ENCODE results near the gene ALG14. TPM values are rescaled to one million over a fixed set of nuclear protein-coding genes. Genes with fewer than 3 reads are reported as not detected.
A peak's percentile ranks its signal among the peaks of the same experiment; 100 is the strongest.

ALG14 gene
- total RNA-seq, 1 donor from 2014 or later, result 5.0 TPM

- Mint-ChIP-seq H3K27ac (peak overlapping the region; percentile 92), H3K4me1 (ENCODE audit: unreplicated experiment) (peaks cover 18% of the 10 kb centered on the region), H3K9me3 (no peaks in the 10 kb centered on the region), H3K4me3 (peak overlapping the region; percentile 99), H3K27me3 (no peaks in the 10 kb centered on the region), H3K36me3 (no peaks in the 10 kb centered on the region)
- DNase-seq (ENCODE audit: extremely low spot score, unreplicated experiment), result no peak
- no peak for TF ChIP-seq CTCF (conservative IDR thresholded peaks at IDR 0.05)
Measured at GRCh38 chr1:95073446-95073845, 695 bp upstream of the ALG14 start.

GRCh38 chr1:95072117-95072516 lies 634 bp downstream of the ALG14 start:
- H3K9me3 Mint-ChIP-seq, result no peaks in the 10 kb centered on the region
- peak overlapping the region; percentile 92 for H3K27ac Mint-ChIP-seq
- no peaks in the 10 kb centered on the region for H3K36me3 Mint-ChIP-seq
- no peaks in the 10 kb centered on the region for H3K27me3 Mint-ChIP-seq
- no peak for DNase-seq (ENCODE audit: extremely low spot score, unreplicated experiment)
- H3K4me1 Mint-ChIP-seq (ENCODE audit: unreplicated experiment), result peaks cover 27% of the 10 kb centered on the region
- peak overlapping the region; percentile 99 for H3K4me3 Mint-ChIP-seq
- no peak for TF ChIP-seq CTCF (conservative IDR thresholded peaks at IDR 0.05)

GRCh38 chr1:95071539-95071938 lies 1.2 kb downstream of the ALG14 start:
- H3K4me1 Mint-ChIP-seq (ENCODE audit: unreplicated experiment), result peaks cover 27% of the 10 kb centered on the region
- no peak for TF ChIP-seq CTCF (conservative IDR thresholded peaks at IDR 0.05)
- no peak for DNase-seq (ENCODE audit: extremely low spot score, unreplicated experiment)
- peak overlapping the region; percentile 99 for H3K4me3 Mint-ChIP-seq
- H3K36me3 Mint-ChIP-seq, result no peaks in the 10 kb centered on the region
- H3K9me3 Mint-ChIP-seq, result no peaks in the 10 kb centered on the region
- peak overlapping the region; percentile 92 for H3K27ac Mint-ChIP-seq
- H3K27me3 Mint-ChIP-seq, result no peaks in the 10 kb centered on the region

- Mint-ChIP-seq H3K27me3 (no peaks in the 10 kb centered on the region), H3K36me3 (no peaks in the 10 kb centered on the region), H3K4me3 (no peak overlapping the region), H3K4me1 (ENCODE audit: unreplicated experiment) (peaks cover 27% of the 10 kb centered on the region), H3K27ac (peak overlapping the region; percentile 1), H3K9me3 (no peaks in the 10 kb centered on the region)
- no peak for DNase-seq (ENCODE audit: extremely low spot score, unreplicated experiment)
- TF ChIP-seq CTCF (conservative IDR thresholded peaks at IDR 0.05), result no peak
Measured at GRCh38 chr1:95069710-95070093, 3.0 kb downstream of the ALG14 start.

GRCh38 chr1:95068956-95069709 lies 3.6 kb downstream of the ALG14 start:
- no peak for DNase-seq (ENCODE audit: extremely low spot score, unreplicated experiment)
- Mint-ChIP-seq H3K36me3 (peaks cover 2% of the 10 kb centered on the region), H3K27me3 (no peaks in the 10 kb centered on the region), H3K4me1 (ENCODE audit: unreplicated experiment) (peaks cover 27% of the 10 kb centered on the region), H3K9me3 (no peaks in the 10 kb centered on the region), H3K27ac (peak overlapping the region; percentile 1), H3K4me3 (peak overlapping the region; percentile 16)
- TF ChIP-seq CTCF (conservative IDR thresholded peaks at IDR 0.05), result no peak
